Suprapubic skin (tissue), 3 donors: ENCODE results near the gene STOML1.

Experiments
- EP300 ChIP-seq: sonication (generic); formaldehyde crosslinking; IDR thresholded peaks from one replicate; pipeline ENCODE4 v1.6.1; 2017; ENCODE audit warnings: antibody characterized with exemption
- TF ChIP-seq, protein P1 (sequence below), 2 donors: fragments of 200-600 bp in 1 of 2; fragments of 450-650 bp in 1 of 2; sonication (generic) in 1 of 2; IDR thresholded peaks; one replicate each; pipeline ENCODE4 v1.5.1; 2016 to 2019; ENCODE audit warnings: antibody characterized with exemption in 2 of 2, mild to moderate bottlenecking in 1 of 2, moderate library complexity in 1 of 2

DNA sequence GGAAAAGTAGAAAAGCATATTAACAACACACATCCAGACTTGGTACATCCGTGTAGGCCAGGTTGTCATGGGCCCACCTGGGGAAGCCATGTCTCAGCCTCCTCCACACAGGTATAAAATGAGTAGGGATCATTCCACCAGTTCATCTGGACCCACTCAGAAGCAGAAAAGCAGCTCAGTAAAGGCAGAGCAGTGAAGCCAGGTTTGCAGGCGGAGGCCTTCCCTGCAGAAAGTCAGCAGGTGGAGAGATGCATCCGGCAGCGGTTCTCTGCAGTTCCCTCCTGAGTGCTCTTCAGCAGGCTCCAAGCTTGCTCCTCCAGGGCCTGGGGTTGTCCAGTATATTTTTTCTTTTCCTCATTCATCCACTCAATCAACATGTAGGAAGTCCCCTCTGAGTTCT lies 43.7 kb downstream of the STOML1 start:
- TF ChIP-seq, protein P1, sequence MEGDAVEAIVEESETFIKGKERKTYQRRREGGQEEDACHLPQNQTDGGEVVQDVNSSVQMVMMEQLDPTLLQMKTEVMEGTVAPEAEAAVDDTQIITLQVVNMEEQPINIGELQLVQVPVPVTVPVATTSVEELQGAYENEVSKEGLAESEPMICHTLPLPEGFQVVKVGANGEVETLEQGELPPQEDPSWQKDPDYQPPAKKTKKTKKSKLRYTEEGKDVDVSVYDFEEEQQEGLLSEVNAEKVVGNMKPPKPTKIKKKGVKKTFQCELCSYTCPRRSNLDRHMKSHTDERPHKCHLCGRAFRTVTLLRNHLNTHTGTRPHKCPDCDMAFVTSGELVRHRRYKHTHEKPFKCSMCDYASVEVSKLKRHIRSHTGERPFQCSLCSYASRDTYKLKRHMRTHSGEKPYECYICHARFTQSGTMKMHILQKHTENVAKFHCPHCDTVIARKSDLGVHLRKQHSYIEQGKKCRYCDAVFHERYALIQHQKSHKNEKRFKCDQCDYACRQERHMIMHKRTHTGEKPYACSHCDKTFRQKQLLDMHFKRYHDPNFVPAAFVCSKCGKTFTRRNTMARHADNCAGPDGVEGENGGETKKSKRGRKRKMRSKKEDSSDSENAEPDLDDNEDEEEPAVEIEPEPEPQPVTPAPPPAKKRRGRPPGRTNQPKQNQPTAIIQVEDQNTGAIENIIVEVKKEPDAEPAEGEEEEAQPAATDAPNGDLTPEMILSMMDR (IDR thresholded peaks at IDR 0.05): no peak
- TF ChIP-seq EP300: no peak
